CD4-positive, alpha-beta T cell (primary cell): Measurements from ENCODE around the gene PHF2. TPM values are rescaled to one million over a fixed set of nuclear protein-coding genes. Genes with fewer than 3 reads are reported as not detected.

ENCODE experiments used
- ATAC-seq: fragments of 200-7000 bp; cut with Tn5 transposase; one replicate; pipeline ENCODE4 v1.10.0; 2022; ENCODE audit warnings: mild to moderate bottlenecking; ENCODE audit not compliant: poor library complexity
- CTCF ChIA-PET: fragments of 350-600 bp; sonication (Branson Sonifier 250); formaldehyde crosslinking; loops from one replicate; lab custom pipeline; 2021; ENCODE audit warnings: antibody characterized with exemption, inconsistent platforms; lab: Charles Lee
- POLR2A ChIA-PET: fragments of 350-600 bp; sonication (Branson Sonifier 250); formaldehyde crosslinking; loops from one replicate; lab custom pipeline; 2021; ENCODE audit warnings: antibody characterized with exemption, inconsistent platforms; lab: Charles Lee
- DNase-seq, 14 experiments: peaks; one replicate each; pipeline ENCODE4 v3.0.0-alpha.2; 2013 to 2020; ENCODE audit warnings: mixed read lengths in 2 of 14
- H3K27ac ChIP-seq, 2 donors: one replicate each; pipeline versions ENCODE4 v1.5.1 to v1.7.0; 2013; ENCODE audit warnings: low read length in 2 of 2, low read depth in 1 of 2, mild to moderate bottlenecking in 1 of 2
- H3K27me3 ChIP-seq, 2 experiments: 1 replicate in 1 of 2; 2 replicates in 1 of 2; pipeline versions ENCODE4 v1.6.1 to v1.7.0; 2013; ENCODE audit warnings: low read length in 2 of 2, control low read depth in 1 of 2, mild to moderate bottlenecking in 1 of 2, moderate library complexity in 1 of 2; ENCODE audit not compliant: insufficient read depth in 2 of 2, control insufficient read depth in 1 of 2
- H3K36me3 ChIP-seq: one replicate; pipeline ENCODE4 v1.6.1; 2013; ENCODE audit warnings: low read length, control low read depth; ENCODE audit not compliant: insufficient read depth
- H3K4me1 ChIP-seq: one replicate; pipeline ENCODE4 v1.6.1; 2013; ENCODE audit warnings: low read length, control low read depth; ENCODE audit not compliant: insufficient read depth
- H3K4me3 ChIP-seq: one replicate; pipeline ENCODE4 v1.5.1; 2013; ENCODE audit warnings: mild to moderate bottlenecking, low read length, moderate library complexity
- H3K9me3 ChIP-seq, 2 experiments: 1 replicate in 1 of 2; 2 replicates in 1 of 2; pipeline versions ENCODE4 v1.6.1 to v1.7.0; 2013; ENCODE audit warnings: low read length in 2 of 2, mild to moderate bottlenecking in 2 of 2, control low read depth in 1 of 2, moderate library complexity in 1 of 2; ENCODE audit not compliant: control insufficient read depth in 1 of 2, insufficient read depth in 1 of 2
- H3K27ac Mint-ChIP-seq: one replicate; pipeline ENCODE4 v1.8.0; 2020; ENCODE audit warnings: mixed read lengths
- H3K27me3 Mint-ChIP-seq: one replicate; pipeline ENCODE4 v1.8.0; 2021; ENCODE audit warnings: mixed read lengths
- H3K36me3 Mint-ChIP-seq: one replicate; pipeline ENCODE4 v1.8.0; 2021; ENCODE audit warnings: low read depth, mixed read lengths
- H3K4me1 Mint-ChIP-seq: one replicate; pipeline ENCODE4 v1.8.0; 2021; ENCODE audit warnings: low read depth, mixed read lengths
- H3K4me3 Mint-ChIP-seq: one replicate; pipeline ENCODE4 v1.8.0; 2020; ENCODE audit warnings: mild to moderate bottlenecking, mixed read lengths
- H3K9me3 Mint-ChIP-seq: one replicate; pipeline ENCODE4 v1.8.0; 2020; ENCODE audit warnings: mixed read lengths
- CTCF ChIP-seq: fragments of 200-600 bp; IDR thresholded peaks from one replicate; pipeline ENCODE4 v1.8.0; 2022; ENCODE audit warnings: antibody characterized with exemption, mild to moderate bottlenecking
- intact Hi-C, 2 experiments: fragments of 100-400 bp; cut with DNase I in 1 of 2; cut with micrococcal nuclease in 1 of 2; formaldehyde crosslinking; loops; one replicate each; pipeline versions ENCODE4 v1.15.1 to v1.9.0; 2023 to 2025; cut with DNase I, micrococcal nuclease
- total RNA-seq, 174 experiments: library from RNA in 2 of 174; stranded (reverse) in 2 of 174; gene quantifications; one replicate each; pipeline ENCODE4 v1.2.3 and lab custom pipeline; 2021 to 2026

The PHF2 gene
- total RNA-seq, 2 experiments from 2014 or later: 27.3 to 28.8 TPM

- intact Hi-C loops: no loop called here
- Histone ChIP-seq H3K9me3 (peaks cover 0 to 24% of the 10 kb centered on the region in 2 experiments), H3K4me1 (peaks cover 28% of the 10 kb centered on the region), H3K36me3 (no peaks in the 10 kb centered on the region), H3K4me3 (no peak overlapping the region), H3K27ac (no peak overlapping the region), H3K27me3 (no peaks in the 10 kb centered on the region)
- Mint-ChIP-seq H3K27me3 (no peaks in the 10 kb centered on the region), H3K4me1 (peaks cover 60% of the 10 kb centered on the region), H3K9me3 (peaks cover 11% of the 10 kb centered on the region), H3K27ac (peak overlapping the region; percentile 24), H3K36me3 (peaks cover 43% of the 10 kb centered on the region), H3K4me3 (no peak overlapping the region)
- ChIA-PET POLR2A (no interaction called here), CTCF (no interaction called here)
- DNase-seq (no peak), ATAC-seq (no peak)
- TF ChIP-seq CTCF: no peak
Measured at GRCh38 chr9:93603011-93603410, 26.6 kb downstream of the PHF2 start.

GRCh38 chr9:93603906-93604326, 27.5 kb downstream of the PHF2 start:
- Histone ChIP-seq H3K36me3 (no peaks in the 10 kb centered on the region), H3K27ac (no peak overlapping the region), H3K4me1 (peaks cover 19% of the 10 kb centered on the region), H3K4me3 (no peak overlapping the region), H3K27me3 (no peaks in the 10 kb centered on the region), H3K9me3 (peaks cover 4 to 26% of the 10 kb centered on the region in 2 experiments)
- Mint-ChIP-seq H3K27me3 (no peaks in the 10 kb centered on the region), H3K27ac (no peak overlapping the region), H3K36me3 (peaks cover 51% of the 10 kb centered on the region), H3K4me3 (no peak overlapping the region), H3K9me3 (peaks cover 12% of the 10 kb centered on the region), H3K4me1 (peaks cover 51% of the 10 kb centered on the region)
- no peak for ATAC-seq
- no peak for DNase-seq
- no peak for TF ChIP-seq CTCF
- intact Hi-C loops: no loop called here
- ChIA-PET POLR2A (no interaction called here), CTCF (no interaction called here)

GRCh38 chr9:93606187-93606586, 29.8 kb downstream of the PHF2 start:
- ATAC-seq (no peak), DNase-seq (no peak)
- Histone ChIP-seq H3K9me3 (peaks cover 22 to 35% of the 10 kb centered on the region in 2 experiments), H3K27ac (no peak overlapping the region), H3K36me3 (no peaks in the 10 kb centered on the region), H3K4me3 (no peak overlapping the region), H3K4me1 (no peaks in the 10 kb centered on the region), H3K27me3 (no peaks in the 10 kb centered on the region)
- H3K27ac Mint-ChIP-seq: no peak overlapping the region
- H3K36me3 Mint-ChIP-seq: peaks cover 67% of the 10 kb centered on the region
- H3K9me3 Mint-ChIP-seq: peaks cover 23% of the 10 kb centered on the region
- H3K4me3 Mint-ChIP-seq: no peak overlapping the region
- no peaks in the 10 kb centered on the region for H3K27me3 Mint-ChIP-seq
- ChIA-PET CTCF (no interaction called here), POLR2A (no interaction called here)
- intact Hi-C loops: no loop called here
- H3K4me1 Mint-ChIP-seq: peaks cover 28% of the 10 kb centered on the region
- TF ChIP-seq CTCF: no peak
